A549 treated with dexamethasone at 1 μM for 4 hours (cell line): Measurements from ENCODE around the gene FGF5. TPM values are rescaled to one million over a fixed set of nuclear protein-coding genes. Genes with fewer than 3 reads are reported as not detected.

Experiments
- total RNA-seq: library from RNA; stranded (reverse); fragments of 200-300 nt; extraction: Qiagen RNA extraction; gene quantifications from 5 replicates; pipeline ENCODE4 v1.2.3, GENCODE V29; 2022

FGF5 gene, protein sequence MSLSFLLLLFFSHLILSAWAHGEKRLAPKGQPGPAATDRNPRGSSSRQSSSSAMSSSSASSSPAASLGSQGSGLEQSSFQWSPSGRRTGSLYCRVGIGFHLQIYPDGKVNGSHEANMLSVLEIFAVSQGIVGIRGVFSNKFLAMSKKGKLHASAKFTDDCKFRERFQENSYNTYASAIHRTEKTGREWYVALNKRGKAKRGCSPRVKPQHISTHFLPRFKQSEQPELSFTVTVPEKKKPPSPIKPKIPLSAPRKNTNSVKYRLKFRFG
- 0.11 to 0.31 TPM (median 0.12 TPM) in 5 replicates for total RNA-seq

DNA sequence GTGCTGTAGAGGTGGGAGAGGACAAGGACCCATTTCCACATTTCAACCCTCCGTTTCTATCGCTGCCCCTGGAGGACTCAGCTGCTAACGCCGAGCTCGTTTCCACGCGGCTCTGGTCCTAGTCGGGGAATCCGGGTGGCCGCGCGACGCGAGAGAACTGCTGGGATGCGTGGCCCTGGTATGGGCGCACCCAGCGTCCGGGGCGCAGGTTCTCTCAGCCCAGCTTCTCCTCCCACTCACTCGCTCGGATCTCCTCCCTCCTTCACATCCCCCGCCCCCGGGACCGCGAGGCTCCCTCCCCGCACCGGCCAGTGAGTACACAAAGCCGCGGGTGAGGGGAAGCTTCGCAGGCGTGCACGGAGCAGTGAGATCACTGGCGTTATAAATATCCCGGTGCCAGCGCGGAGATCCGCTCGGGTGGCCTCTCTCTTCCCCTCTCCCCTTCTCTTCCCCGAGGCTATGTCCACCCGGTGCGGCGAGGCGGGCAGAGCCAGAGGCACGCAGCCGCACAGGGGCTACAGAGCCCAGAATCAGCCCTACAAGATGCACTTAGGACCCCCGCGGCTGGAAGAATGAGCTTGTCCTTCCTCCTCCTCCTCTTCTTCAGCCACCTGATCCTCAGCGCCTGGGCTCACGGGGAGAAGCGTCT, at the start of gene FGF5:
Gene FGF5, plus strand, starts transcription at position 412 of the 649 bp plus-strand sequence. Its CDS starts 161 bp downstream, at position 573.

DNA sequence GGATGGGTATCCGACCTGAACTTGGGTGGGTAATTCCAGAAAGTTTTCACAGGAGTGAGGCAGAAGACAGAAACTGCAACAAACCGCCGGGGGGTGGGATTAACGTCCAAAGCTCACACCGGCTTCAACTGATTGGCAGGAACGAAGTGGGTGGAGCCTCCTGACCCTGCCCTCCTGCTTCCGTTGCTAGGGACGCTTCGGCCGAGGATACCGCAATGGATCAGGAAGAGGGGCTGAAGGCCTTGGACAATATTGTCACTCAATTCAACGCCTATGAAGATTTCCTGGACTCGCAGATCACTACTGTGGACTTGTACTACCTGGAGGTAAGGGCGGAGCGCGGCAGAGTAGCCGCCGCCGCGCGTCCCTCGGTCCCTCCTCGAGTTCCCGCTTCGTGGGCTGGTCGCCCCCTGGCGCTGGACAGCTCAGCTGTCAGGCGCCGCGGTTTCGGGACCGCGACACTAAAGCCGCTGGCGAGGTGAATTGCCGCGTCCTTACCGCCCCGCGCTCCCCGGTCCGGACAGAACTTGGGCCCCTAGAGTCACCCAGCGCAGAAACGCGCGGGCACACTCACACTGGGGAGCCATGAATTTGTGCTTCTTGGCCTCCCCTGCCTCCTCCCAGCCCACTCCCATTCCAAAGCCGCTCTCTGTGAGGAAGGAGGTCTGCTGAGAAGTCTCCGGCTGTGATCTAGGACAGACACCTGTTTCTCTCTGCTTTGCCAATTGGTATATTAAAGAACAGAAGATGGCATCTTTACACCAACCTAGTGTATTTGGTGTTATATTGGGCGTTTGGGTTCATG, 69.3 kb downstream of the FGF5 start, which contains the start of gene CFAP299:
Gene CFAP299, plus strand, starts transcription at position 177 of the 805 bp plus-strand sequence.

Other genes with a start within 250 kb of the FGF5 start
- 2.4 to 3.5 TPM (median 3.0 TPM) in 5 replicates for gene ANTXR2, start 193.4 kb upstream of the FGF5 start, total RNA-seq
- 0.06 to 0.33 TPM (median 0.12 TPM) in 5 replicates for gene PRDM8, start 69.2 kb upstream of the FGF5 start, total RNA-seq
- gene CFAP299, start 69.1 kb downstream of the FGF5 start, total RNA-seq, result not detected in 5 replicates